D721Med (cell line): ENCODE measurements around the gene CDH2.

Experiments used
- DNase-seq: peaks from one replicate; pipeline ENCODE4 v3.0.0; 2011; ENCODE audit warnings: low spot score; ENCODE audit not compliant: insufficient read length
- FAIRE-seq: peaks from 2 replicates; lab custom pipeline; 2011; peaks lifted over from hg19 to GRCh38; lab: Jason Lieb, UNC
- TF ChIP-seq, protein P1 (sequence below): IDR thresholded peaks from 2 replicates; pipeline ENCODE4 v1.5.1; 2012; ENCODE audit warnings: mild to moderate bottlenecking, control low read depth; ENCODE audit not compliant: insufficient read depth; ENCODE audit errors: missing control alignments

Gene CDH2

DNA sequence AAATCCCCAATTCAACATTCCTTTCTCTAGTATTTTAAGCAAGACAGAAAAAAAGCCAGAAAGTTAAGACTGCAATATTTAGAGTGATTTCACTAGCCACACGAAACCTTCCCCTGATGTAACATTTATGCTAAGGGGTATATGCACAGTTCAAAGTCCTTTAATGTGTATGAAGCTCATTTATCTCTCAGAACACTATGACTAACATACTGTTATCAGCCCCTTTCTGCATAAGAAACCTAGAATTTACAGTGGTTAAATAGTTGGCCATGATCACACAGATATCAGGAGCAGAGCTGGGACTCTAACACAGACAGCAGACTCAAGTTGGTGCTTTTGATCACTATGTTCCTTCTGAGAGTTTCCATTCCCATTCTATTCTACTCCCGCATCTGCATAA lies 185.5 kb downstream of the CDH2 start:
- DNase-seq (no peak), FAIRE-seq (no peak)
- TF ChIP-seq, protein P1, sequence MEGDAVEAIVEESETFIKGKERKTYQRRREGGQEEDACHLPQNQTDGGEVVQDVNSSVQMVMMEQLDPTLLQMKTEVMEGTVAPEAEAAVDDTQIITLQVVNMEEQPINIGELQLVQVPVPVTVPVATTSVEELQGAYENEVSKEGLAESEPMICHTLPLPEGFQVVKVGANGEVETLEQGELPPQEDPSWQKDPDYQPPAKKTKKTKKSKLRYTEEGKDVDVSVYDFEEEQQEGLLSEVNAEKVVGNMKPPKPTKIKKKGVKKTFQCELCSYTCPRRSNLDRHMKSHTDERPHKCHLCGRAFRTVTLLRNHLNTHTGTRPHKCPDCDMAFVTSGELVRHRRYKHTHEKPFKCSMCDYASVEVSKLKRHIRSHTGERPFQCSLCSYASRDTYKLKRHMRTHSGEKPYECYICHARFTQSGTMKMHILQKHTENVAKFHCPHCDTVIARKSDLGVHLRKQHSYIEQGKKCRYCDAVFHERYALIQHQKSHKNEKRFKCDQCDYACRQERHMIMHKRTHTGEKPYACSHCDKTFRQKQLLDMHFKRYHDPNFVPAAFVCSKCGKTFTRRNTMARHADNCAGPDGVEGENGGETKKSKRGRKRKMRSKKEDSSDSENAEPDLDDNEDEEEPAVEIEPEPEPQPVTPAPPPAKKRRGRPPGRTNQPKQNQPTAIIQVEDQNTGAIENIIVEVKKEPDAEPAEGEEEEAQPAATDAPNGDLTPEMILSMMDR = no peak

DNA sequence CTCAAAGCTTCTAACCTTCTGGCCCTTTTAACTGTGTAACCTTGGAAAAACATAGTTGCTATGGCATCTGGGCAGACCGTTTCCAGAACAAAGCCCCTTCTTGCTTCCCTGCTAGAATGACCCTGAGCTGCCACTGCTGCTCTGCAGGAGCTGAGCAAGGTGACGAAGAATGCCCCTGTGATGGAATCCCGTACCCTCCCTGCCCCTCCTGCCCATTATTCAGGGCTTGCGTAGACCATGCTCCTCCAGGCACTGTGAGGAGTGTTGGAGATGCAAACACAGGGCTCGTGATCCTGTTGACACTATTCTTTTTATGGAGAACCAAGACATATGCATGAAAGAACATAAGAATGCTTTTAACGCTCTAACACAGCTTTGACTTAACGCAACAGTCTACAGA lies 191.1 kb downstream of the CDH2 start:
- TF ChIP-seq, protein P1 = no peak
- no peak for FAIRE-seq

DNA sequence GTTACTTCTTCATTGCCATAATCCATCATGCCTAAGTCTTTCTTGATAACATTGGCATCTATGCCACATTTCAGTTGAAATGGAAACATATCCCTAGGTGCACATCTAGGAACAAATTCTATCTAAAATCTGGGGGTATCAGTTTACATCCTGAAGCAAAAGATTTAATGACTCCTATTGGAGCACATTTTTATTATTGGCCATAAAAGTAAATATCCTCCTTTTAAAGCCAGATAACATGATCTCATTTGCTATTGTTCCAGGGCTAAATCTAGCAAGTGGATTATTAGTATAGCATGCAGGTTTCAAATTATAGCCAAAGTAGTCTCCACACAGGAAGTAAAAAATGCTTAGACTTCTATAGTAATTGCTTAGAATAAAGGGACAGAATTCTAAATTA lies 193.2 kb downstream of the CDH2 start:
- DNase-seq (no peak), FAIRE-seq (no peak)
- TF ChIP-seq, protein P1 = no peak

More for the DNA sequence above, 191.1 kb downstream of the CDH2 start:
- DNase-seq = no peak

DNA sequence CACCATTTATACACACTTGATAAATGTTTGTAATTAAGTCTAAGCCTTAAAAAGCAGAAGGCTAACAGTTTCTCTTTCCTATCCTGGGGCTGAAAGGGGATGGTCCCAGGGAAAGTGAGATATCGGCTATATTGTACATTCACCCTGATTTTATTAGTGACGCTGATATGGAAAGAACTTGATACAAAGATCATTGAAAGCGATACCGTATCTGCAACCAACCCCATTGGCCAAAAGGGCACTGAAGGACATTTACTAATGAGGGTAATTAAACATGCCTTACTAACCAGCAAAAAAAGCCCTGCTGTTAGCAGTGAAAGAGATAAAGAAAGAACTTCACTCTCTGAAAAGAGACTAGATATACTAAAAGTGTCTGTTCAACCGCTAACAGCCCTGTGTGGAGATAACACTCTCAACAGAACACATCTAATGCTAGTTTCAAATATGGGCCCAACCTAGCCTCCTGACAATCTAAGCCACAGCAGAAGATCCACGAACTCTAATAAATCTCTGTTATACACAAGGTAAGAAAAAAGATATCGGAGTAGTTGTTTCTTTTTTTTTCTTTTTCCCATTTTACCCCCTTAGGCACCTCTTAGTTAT lies 200.0 kb downstream of the CDH2 start:
- no peak for DNase-seq
- no peak for FAIRE-seq
- TF ChIP-seq, protein P1 = no peak

DNA sequence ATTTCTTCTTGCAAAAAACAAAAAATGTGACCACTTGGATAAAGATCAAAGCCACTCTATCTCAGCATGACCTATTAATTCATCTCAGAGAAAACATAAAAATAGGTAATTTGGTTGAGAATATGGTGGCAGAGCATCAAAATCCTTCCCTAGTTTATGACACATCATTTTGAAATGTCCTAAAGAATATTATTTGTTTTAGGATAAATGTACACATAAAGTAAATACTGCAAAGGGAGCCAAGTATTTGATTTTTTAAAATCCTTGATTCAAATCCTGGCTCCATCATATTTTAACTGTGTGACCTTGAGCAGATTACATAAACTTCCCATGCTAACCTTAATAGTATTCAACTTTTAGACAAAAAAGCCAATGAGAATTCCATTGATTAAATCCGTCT lies 206.6 kb downstream of the CDH2 start:
- FAIRE-seq (no peak), DNase-seq (no peak)
- TF ChIP-seq, protein P1 = no peak

DNA sequence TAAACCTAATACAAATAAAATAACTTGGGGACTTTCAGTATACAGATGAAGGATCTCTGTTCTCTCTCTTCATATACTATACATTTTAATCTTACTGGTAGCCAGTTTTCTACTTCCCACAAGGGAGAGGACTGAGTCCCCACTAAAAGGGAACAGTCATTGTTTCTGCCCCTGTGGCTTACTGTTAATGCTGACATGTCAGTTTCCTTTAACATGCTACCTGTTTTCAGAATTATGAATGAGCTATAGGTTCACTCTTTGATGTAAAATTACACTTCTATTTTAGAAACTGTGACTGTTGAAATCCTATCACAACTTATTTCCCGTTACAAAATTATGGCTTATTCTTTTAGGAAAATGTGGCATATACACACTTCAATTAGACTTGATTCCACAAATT lies 207.7 kb downstream of the CDH2 start:
- FAIRE-seq (peak; percentile 38), DNase-seq (no peak)
- TF ChIP-seq, protein P1 = no peak
